Sigmoid colon (tissue), 4 donors: ENCODE measurements around the gene EXOC6B.

Experiments
- CTCF ChIP-seq, 4 experiments: fragments of 450-650 bp in 3 of 4; fragments of 200-600 bp in 1 of 4; IDR thresholded peaks; one replicate each; pipeline ENCODE4 v1.5.1; 2016 to 2019; ENCODE audit warnings: antibody characterized with exemption in 4 of 4, mild to moderate bottlenecking in 3 of 4, moderate library complexity in 2 of 4
- EP300 ChIP-seq, 4 donors: sonication (generic); formaldehyde crosslinking; IDR thresholded peaks; one replicate each; pipeline ENCODE4 v1.6.1; 2017; ENCODE audit warnings: antibody characterized with exemption in 4 of 4
- POLR2A ChIP-seq, 2 donors: fragments of 450-650 bp; IDR thresholded peaks; one replicate each; pipeline ENCODE4 v1.6.1; 2016; ENCODE audit warnings: antibody characterized with exemption in 2 of 2, mild to moderate bottlenecking in 2 of 2, moderate library complexity in 2 of 2
- POLR2AphosphoS5 ChIP-seq, 4 donors: sonication (generic); formaldehyde crosslinking; IDR thresholded peaks; one replicate each; pipeline ENCODE4 v1.6.1; 2017; ENCODE audit warnings: antibody characterized with exemption in 4 of 4

- TF ChIP-seq EP300 (IDR thresholded peaks at IDR 0.05) (no peak), CTCF (IDR thresholded peaks at IDR 0.05) (no peak), POLR2A (IDR thresholded peaks at IDR 0.05) (no peak), POLR2AphosphoS5 (IDR thresholded peaks at IDR 0.05) (no peak)
These were observed 113.5 kb downstream of the EXOC6B start for GRCh38 chr2:72712304-72712703.
